HG03060 (cell line): ENCODE data around the gene STOML1.
"Not testable (repeated sequence)": the region's sequence is repeated elsewhere in the genome, so short reads cannot be mapped to it uniquely, and the experiment has no call there.

Experiments
- ATAC-seq: cut with Tn5 transposase; IDR thresholded peaks from one replicate; pipeline ENCODE4 v1.9.1; 2021; ENCODE audit warnings: low read depth, moderate number of reproducible peaks; ENCODE audit not compliant: unreplicated experiment

Gene STOML1

DNA sequence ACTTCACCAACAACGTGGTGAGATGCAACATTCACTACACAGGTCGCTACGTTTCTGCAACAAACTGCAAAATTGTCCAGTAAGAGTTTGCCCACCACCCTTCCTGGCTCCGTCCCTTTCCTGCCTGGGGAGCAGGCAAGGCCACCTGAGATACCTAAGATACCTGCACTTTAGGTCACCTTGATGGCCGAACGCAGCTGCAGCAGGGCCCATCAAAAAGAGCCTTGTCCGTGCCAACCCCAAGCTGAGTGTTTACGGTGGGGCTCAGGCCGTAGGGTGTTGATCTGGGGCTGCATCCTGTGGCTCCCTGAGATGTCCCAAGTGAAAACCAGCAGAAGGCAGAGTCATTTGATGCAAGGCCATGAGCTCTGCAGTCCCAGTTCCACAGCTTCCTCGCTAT is 42.6 kb downstream of the STOML1 start:
- ATAC-seq, result no peak

GRCh38 chr15:73948982-73949381 is 43.1 kb downstream of the STOML1 start:
- no peak for ATAC-seq

DNA sequence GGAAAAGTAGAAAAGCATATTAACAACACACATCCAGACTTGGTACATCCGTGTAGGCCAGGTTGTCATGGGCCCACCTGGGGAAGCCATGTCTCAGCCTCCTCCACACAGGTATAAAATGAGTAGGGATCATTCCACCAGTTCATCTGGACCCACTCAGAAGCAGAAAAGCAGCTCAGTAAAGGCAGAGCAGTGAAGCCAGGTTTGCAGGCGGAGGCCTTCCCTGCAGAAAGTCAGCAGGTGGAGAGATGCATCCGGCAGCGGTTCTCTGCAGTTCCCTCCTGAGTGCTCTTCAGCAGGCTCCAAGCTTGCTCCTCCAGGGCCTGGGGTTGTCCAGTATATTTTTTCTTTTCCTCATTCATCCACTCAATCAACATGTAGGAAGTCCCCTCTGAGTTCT is 43.7 kb downstream of the STOML1 start:
- ATAC-seq, result no peak

GRCh38 chr15:73947651-73948050 is 44.4 kb downstream of the STOML1 start:
- no peak for ATAC-seq

DNA sequence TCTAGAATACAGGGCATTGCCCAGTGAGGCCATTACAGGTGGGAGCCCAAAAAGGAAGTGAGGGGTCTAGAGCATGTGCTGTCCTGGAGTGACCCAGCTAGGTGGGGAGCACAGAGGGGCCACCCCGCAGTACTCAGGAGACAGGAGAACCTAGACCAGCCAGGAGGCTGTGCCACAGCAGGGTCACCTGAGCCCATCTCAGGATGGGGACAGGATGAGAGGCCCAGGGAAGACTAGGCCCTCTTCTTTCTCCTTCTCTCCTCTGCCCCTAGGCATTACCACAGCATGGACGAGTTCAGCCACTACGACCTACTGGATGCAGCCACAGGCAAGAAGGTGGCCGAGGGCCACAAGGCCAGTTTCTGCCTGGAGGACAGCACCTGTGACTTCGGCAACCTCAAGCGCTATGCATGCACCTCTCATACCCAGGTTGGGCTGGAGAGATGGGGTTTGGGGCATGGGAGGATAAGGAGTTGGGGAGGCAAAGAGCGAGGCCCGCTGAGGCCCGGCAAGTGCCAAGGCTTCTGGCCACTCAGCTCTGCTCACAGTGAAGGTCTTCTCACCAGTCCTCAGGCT is 45.2 kb downstream of the STOML1 start:
- no peak for ATAC-seq

DNA sequence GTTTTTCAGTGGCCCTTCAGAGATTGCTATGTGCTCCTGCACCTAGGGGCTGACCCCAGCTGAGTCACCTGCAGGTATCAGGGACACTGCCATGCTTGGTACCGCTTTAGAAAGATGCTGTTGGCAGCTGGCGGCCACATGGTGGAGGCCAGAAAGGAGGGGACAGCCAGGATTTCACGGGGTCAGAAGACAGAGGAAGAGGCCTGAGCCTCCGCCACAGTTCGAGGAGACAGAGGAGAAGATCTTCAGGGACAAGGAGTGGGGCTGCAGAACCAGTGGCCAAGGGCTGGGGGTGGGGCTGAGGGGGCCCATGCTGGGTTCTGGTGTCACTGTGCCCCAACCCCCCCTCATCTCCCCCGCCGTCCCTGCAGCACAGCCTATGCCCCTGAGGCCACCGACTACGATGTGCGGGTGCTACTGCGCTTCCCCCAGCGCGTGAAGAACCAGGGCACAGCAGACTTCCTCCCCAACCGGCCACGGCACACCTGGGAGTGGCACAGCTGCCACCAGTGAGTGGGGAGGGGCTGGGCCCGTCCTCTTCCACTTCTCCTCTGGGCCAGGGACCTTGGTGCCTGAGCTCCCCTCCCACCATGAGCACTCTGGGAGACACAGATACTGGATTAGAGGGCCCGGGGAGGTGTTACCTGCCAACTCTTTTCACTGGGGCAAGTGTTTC is 45.9 kb downstream of the STOML1 start:
- ATAC-seq, result no peak

DNA sequence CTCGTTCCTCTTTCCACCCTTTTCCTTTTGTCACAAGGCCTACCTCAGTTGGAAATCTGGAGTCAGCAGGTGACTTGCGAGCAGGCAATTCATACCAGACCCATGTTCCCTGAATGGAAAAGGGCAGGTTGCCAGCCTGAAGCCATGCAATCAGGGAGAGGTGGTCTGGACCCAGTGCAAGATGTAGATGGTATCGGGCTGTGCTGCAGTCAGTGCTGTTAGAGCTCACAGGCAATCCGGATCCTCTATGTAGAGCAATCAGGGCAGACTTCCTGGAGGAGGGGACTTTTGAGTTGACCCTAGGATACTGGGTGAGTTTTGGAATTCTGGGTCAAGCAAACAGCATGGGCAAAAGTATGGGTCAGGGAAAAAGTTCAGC is 47.0 kb downstream of the STOML1 start:
- no peak for ATAC-seq

DNA sequence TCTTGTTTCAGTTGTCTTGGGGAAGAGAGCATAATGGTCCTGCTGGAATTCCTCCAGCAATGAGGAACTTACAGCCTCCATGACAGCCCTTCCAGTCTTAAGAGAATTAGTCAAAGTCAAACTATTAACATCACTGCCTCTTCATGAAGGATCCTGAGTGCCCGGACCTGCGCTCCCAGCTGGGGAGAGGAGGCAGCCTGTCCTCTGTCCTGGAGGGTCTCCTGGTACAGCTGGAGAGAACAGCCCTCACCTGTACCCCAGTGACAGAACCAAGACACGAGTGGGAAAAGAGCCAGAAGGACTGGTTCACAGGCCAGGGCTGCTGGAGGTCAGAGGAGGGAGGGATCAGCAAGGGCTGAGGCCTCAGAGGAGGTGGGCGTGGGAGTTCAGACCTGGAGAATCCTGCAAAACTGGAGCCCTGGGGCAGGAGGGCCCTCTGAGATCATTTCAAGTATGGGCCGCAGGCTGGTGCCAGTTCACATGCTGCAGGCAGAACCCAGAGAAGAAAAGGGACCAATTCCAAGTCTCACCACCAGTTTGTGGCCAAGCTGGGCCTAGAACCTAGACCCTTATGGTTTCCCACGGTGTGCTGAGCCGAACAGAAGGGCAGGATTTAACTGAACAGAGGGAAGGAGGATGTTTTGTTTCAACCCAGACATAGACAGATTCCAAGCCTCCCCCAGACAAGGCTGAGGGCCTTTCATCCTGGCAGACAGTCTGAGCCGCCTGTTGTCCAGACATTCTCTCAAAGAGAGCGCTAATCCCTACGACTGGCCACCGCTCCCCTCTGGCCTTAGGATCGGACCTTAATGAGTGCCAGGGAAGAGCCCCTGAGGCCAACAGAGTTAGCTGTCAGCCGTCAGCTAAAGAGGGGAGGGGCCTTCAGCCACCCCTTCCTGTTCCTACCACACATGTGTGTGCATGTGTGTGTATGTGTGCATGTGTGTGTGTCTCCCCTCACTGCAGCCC is 47.6 kb downstream of the STOML1 start:
- no peak for ATAC-seq

GRCh38 chr15:73942751-73943270 is 49.3 kb downstream of the STOML1 start:
- no peak for ATAC-seq

DNA sequence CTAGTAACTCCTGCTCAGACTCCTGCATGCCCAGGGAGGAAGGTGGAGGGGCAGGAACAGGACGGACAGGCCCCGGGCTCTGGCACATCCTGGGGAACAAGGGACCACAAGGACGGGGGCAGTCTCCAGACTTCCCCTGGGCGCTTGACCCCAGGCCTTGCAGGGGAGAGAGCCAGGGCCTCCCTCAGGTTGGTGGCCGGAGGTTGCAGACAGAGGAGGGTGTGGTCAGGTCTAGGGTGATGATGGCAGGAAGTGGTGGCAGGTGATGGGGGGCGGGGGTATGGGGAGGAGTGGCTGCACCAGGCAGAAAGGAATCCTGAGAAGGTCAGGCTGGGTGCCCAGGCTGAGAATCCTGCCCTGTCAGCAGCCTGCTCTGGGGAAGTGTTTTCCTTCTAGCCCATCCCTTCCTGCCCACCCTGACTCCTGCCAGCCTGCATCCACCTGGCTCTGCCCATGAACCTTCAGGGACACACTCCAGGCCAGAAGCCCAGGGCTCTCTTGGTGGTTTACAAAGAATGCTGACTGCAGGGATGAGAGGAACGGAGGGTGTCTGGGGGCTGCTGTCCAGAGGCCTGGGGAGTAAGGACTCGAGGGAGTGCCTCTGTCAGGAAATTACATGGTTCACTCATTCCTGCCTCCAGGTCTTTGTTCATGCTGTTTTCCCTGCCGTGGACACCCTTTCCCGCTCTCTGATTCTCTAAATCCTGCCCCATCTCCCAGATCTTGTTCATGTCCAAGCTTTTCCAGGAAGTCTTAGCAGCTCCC is 50.0 kb downstream of the STOML1 start:
- no peak for ATAC-seq

DNA sequence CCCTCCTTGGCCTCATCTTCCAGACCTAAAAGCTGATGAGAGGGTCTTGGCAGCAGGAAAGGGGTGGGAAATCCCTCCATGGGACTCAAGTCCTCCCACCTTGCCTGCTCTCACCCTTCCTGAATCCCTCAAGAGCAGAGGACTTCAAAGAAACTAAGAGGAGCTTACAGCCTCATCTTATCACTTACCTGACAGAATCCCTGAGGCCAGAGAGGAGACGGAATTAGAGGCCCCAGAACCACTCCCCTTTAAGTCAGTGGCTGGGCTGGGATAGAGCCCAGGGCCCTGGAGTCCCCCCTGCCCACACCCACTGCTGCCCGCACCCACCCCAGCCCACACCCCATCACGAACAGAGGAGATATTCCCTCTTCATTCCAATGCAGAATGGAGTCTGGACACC is 50.6 kb downstream of the STOML1 start:
- ATAC-seq, result no peak

GRCh38 chr15:73941044-73941443 is 51.1 kb downstream of the STOML1 start:
- no peak for ATAC-seq

DNA sequence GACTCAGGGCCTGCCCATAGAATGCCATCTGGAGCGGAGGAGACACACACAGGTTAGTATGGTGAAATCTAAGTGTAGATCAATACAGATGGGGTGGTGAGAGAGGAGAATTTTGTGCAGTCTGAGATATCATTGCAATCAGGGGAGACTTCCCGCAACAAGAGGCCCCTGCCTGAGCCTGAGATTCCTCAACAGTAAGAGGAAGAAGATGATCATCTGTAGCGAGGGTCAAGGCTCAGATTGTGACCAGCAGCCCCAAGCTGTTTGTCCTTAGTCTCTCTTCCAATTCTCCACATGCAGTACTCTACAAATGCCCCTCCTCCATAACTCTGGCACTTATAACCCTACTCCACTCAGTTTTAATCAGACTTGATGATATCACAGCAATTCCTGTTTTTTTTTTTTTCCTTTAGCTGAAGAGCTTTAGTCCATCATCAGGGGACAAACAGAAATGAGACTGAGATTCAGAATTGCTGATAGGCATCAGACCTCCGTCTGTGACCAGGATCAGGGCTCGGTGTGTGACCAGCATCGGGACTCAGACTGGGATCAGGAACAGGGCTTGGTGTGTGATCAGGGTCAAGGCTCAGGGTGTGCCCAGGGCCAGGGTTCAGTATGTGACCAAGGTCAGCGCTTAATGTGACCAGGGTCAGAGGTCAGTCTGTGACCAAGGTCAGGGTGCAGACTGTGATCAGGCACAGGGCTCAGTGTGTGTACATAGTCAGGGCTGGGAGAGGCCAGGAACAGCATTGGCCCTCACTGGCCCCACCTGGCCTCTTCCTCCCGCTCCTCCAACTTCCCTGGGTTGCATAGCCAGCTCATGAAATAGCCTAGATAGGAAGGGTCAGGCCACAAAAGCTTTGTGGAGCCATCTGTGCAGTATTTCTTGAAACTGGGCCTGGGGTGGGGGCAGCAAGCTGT is 51.8 kb downstream of the STOML1 start:
- ATAC-seq, result no peak

DNA sequence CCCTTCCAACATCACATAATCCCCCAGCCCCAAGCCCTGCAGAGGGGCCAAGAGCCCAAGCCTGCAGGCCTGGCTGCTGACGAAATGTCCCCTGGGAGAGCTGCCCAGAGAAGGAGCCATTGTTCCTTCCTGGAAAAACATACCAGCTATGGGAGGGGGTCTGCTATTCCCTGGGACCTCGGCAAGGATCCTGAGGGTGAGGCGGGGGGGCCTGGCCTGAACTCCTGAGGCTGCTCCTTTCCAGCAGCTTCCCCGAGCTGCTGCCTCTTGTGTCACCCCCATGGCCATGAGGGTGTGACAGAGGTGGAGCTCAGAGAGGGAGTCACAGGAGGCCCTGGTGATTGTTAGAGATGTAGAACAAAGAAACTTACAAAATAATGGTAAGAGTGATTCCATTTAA is 53.0 kb downstream of the STOML1 start:
- ATAC-seq, result no peak

GRCh38 chr15:73938516-73938915 is 53.6 kb downstream of the STOML1 start:
- not testable (repeated sequence) for ATAC-seq

DNA sequence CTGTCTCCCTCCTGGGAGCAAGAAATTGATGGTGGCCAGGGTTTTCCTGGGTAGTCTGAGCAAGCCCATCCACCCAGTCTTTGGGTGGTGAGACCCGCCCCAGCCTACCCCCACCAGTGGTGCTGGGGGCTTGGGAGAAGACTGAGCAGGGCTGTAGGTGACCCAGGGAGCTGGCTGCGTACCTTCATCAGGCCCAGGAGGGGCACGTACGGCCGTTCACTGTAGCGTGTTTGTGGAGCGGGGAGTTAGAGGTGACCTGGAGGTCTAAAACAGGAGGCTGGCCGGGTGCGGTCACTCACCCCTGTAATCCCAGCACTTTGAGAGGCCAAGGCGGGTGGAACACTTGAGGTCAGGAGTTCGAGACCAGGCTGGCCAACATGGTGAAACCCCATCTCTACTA is 54.4 kb downstream of the STOML1 start:
- ATAC-seq, result no peak

DNA sequence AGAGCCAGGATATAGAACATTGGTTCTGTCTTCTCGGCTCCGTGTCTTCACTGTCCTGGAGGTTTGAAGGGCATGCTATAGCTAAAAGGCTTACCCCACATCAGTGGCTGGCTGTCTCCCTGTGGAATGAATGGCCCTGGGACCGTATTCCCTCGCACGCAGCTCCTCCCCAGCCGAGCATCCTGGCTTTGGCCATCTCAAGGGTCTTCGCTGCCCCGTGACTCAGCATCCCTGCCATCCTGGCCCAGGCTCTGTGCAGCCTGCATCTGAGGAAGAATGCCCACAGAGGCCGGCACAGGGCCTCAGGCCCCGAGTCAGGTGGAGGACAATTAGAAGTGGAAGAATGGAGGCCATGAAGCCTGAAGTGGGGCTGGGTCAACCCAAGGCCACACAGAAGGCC is 54.8 kb downstream of the STOML1 start:
- ATAC-seq, result no peak

GRCh38 chr15:73936588-73937290 is 55.4 kb downstream of the STOML1 start:
- ATAC-seq, result no peak

DNA sequence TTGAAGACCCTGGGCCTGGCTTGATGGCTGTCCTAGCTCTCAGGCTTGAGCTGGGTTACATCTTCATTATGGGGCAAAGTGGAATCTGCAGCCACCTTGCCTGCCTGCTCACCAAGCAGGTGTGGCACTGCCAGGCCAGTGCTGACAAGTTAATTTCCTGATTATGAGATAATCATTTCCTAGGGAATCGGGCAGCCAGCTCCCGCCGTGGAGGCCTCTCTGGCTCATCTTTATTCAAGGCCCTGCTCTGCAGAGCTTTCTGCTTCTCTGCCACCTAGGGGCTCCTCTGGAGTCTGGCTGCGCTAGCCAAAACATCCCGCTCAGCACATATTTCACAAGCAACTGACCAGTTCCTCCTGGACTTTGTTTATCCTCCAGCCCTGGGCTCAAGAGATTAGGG is 55.9 kb downstream of the STOML1 start:
- no peak for ATAC-seq
